GM23248 (cell line): ENCODE results near the gene HORMAD1. TPM values are rescaled to one million over a fixed set of nuclear protein-coding genes. Genes with fewer than 3 reads are reported as not detected.
"Not testable (repeated sequence)": the region's sequence is repeated elsewhere in the genome, so short reads cannot be mapped to it uniquely, and the experiment has no call there.

Experiments used
- DNase-seq: peaks from one replicate; pipeline ENCODE4 v3.0.0-alpha.2; 2015
- H2AFZ ChIP-seq: fragments of 200-600 bp; sonication (generic); 2 replicates; pipeline ENCODE4 v1.6.1; 2016; ENCODE audit warnings: antibody characterized with exemption
- H3F3A ChIP-seq: fragments of 200-600 bp; sonication (generic); 2 replicates; pipeline ENCODE4 v1.6.1; 2016; ENCODE audit warnings: mild to moderate bottlenecking, antibody characterized with exemption, mixed run types; ENCODE audit not compliant: insufficient read depth
- H3K27ac ChIP-seq: fragments of 200-600 bp; sonication (generic); 2 replicates; pipeline ENCODE4 v1.5.1; 2016; ENCODE audit warnings: mild to moderate bottlenecking
- H3K27me3 ChIP-seq: fragments of 200-600 bp; sonication (generic); replicated peaks from 2 replicates; pipeline ENCODE4 v1.6.1; 2016; ENCODE audit warnings: mild to moderate bottlenecking; ENCODE audit not compliant: insufficient read depth
- H3K36me3 ChIP-seq: fragments of 200-600 bp; sonication (generic); 2 replicates; pipeline ENCODE4 v1.6.1; 2016; ENCODE audit warnings: low read depth, mild to moderate bottlenecking
- H3K4me1 ChIP-seq: fragments of 200-600 bp; sonication (generic); 2 replicates; pipeline ENCODE4 v1.6.1; 2016; ENCODE audit warnings: mild to moderate bottlenecking; ENCODE audit not compliant: insufficient read depth
- H3K4me2 ChIP-seq: fragments of 200-600 bp; sonication (generic); one replicate; pipeline ENCODE4 v1.6.1; 2016; ENCODE audit warnings: mild to moderate bottlenecking; ENCODE audit not compliant: unreplicated experiment
- H3K4me3 ChIP-seq: fragments of 200-600 bp; sonication (generic); 2 replicates; pipeline ENCODE4 v1.5.1; 2016; ENCODE audit warnings: mild to moderate bottlenecking
- H3K79me2 ChIP-seq: fragments of 200-600 bp; sonication (generic); 2 replicates; pipeline ENCODE4 v1.6.1; 2016; ENCODE audit warnings: mild to moderate bottlenecking; ENCODE audit not compliant: insufficient read depth
- H3K9ac ChIP-seq: fragments of 200-600 bp; sonication (generic); 2 replicates; pipeline ENCODE4 v1.6.1; 2016; ENCODE audit warnings: mild to moderate bottlenecking
- H3K9me2 ChIP-seq: fragments of 200-600 bp; sonication (generic); 2 replicates; pipeline ENCODE4 v1.6.1; 2016; ENCODE audit warnings: mixed run types, mild to moderate bottlenecking, moderate library complexity; ENCODE audit not compliant: insufficient read depth
- H3K9me3 ChIP-seq: fragments of 200-600 bp; sonication (generic); one replicate; pipeline ENCODE4 v1.6.1; 2017; ENCODE audit warnings: low read depth
- H4K20me1 ChIP-seq: fragments of 200-600 bp; sonication (generic); 2 replicates; pipeline ENCODE4 v1.6.0; 2016; ENCODE audit not compliant: insufficient read depth
- EZH2 ChIP-seq: fragments of 200-600 bp; sonication (generic); IDR thresholded peaks from 2 replicates; pipeline ENCODE4 v1.6.1; 2018; ENCODE audit warnings: antibody characterized with exemption, mild to moderate bottlenecking; ENCODE audit not compliant: insufficient read depth, poor library complexity, severe bottlenecking
- EZH2phosphoT487 ChIP-seq: fragments of 200-600 bp; sonication (generic); IDR thresholded peaks from 2 replicates; pipeline ENCODE4 v1.6.1; 2018; ENCODE audit warnings: antibody characterized with exemption, moderate library complexity, mild to moderate bottlenecking, low read depth; ENCODE audit not compliant: insufficient read depth
- WGBS, 2 experiments: methylation state at CpG; one replicate each; pipeline ENCODE4 v1.1.6; 2015 to 2017; ENCODE audit warnings: low lambda C conversion rate in 2 of 2, low coverage in 1 of 2; ENCODE audit errors: missing lambda C conversion rate in 2 of 2; 5-methylcytosine and 5-hydroxymethylcytosine counted together
- in situ Hi-C: fragments of 300-500 bp; cut with MboI; formaldehyde crosslinking; loops from 2 replicates; pipeline ENCODE4 v1.15.0; 2020
- polyA plus RNA-seq: library from polyadenylated mRNA; unstranded; fragments of >200 nt; fragmentation: Nextera tagmentation; extraction: Ambion mirVana; gene quantifications from 2 replicates; pipeline ENCODE4 v1.2.1, GENCODE V29; 2016
- total RNA-seq: library from RNA; depleted of rRNA; stranded (reverse); fragments of >200 nt; shearing (Covaris generic); gene quantifications from 2 replicates; pipeline ENCODE4 v1.2.3, GENCODE V29; 2014

HORMAD1 gene
- total and polyA plus RNA-seq, 2 experiments from 2014 or later, result not detected

- in situ Hi-C loops, result no loop called here
Measured at GRCh38 chr1:150718225-150718891, 2.3 kb downstream of the HORMAD1 start.

GRCh38 chr1:150709031-150709430 is 11.7 kb downstream of the HORMAD1 start:
- H3F3A ChIP-seq, H4K20me1 ChIP-seq, H3K9me3 ChIP-seq, H3K9me2 ChIP-seq, H3K27me3 ChIP-seq, H3K4me1 ChIP-seq, H3K27ac ChIP-seq, H3K9ac ChIP-seq, H2AFZ ChIP-seq, H3K36me3 ChIP-seq, in situ Hi-C loops, H3K4me3 ChIP-seq, DNase-seq, H3K4me2 ChIP-seq, H3K79me2 ChIP-seq: not testable (repeated sequence)
- WGBS, 2 experiments, result 56 to 78% methylated on average over 1 of the region's 1 CpG

More at GRCh38 chr1:150718225-150718891, 2.3 kb downstream of the HORMAD1 start:
- no peak for DNase-seq
- no peaks in the 10 kb centered on the region for H3K27me3 ChIP-seq
- no peaks in the 10 kb centered on the region for H4K20me1 ChIP-seq
- no peak overlapping the region for H3K4me2 ChIP-seq
- TF ChIP-seq EZH2phosphoT487 (no peak), EZH2 (no peak)
- no peak overlapping the region for H3K4me3 ChIP-seq
- H3K36me3 ChIP-seq, result no peaks in the 10 kb centered on the region
- no peaks in the 10 kb centered on the region for H3K4me1 ChIP-seq
- no peak overlapping the region for H3K27ac ChIP-seq
- H2AFZ ChIP-seq, result no peak overlapping the region
- WGBS, 2 experiments, result 70 to 73% methylated on average over 11 of the region's 11 CpGs
- no peaks in the 10 kb centered on the region for H3K9me2 ChIP-seq
- H3K79me2 ChIP-seq, result no peaks in the 10 kb centered on the region
- no peaks in the 10 kb centered on the region for H3K9me3 ChIP-seq
- no peaks in the 10 kb centered on the region for H3F3A ChIP-seq
- no peak overlapping the region for H3K9ac ChIP-seq

- Histone ChIP-seq H3K79me2 (no peaks in the 10 kb centered on the region), H3K4me3 (no peak overlapping the region), H3K36me3 (no peaks in the 10 kb centered on the region), H3K27ac (no peak overlapping the region), H3F3A (no peaks in the 10 kb centered on the region), H3K27me3 (no peaks in the 10 kb centered on the region), H3K9ac (no peak overlapping the region), H2AFZ (no peak overlapping the region), H3K9me3 (no peaks in the 10 kb centered on the region), H3K4me1 (no peaks in the 10 kb centered on the region), H3K9me2 (no peaks in the 10 kb centered on the region), H3K4me2 (no peak overlapping the region), H4K20me1 (no peaks in the 10 kb centered on the region)
- WGBS, 2 experiments, result 98 to 99% methylated on average over 2 of the region's 2 CpGs
- TF ChIP-seq EZH2, result no peak
- TF ChIP-seq EZH2phosphoT487, result no peak
- no peak for DNase-seq
- in situ Hi-C loops, result no loop called here
Measured at GRCh38 chr1:150708595-150708994, 12.1 kb downstream of the HORMAD1 start.

GRCh38 chr1:150706091-150706490 is 14.6 kb downstream of the HORMAD1 start:
- Histone ChIP-seq H3K27me3 (no peaks in the 10 kb centered on the region), H3F3A (no peaks in the 10 kb centered on the region), H3K9me2 (no peaks in the 10 kb centered on the region), H3K4me3 (no peak overlapping the region), H2AFZ (no peak overlapping the region), H3K9ac (no peak overlapping the region), H3K9me3 (no peaks in the 10 kb centered on the region), H3K27ac (no peak overlapping the region), H4K20me1 (no peaks in the 10 kb centered on the region), H3K79me2 (no peaks in the 10 kb centered on the region), H3K36me3 (no peaks in the 10 kb centered on the region), H3K4me2 (no peak overlapping the region), H3K4me1 (no peaks in the 10 kb centered on the region)
- no peak for DNase-seq
- 78 to 96% methylated on average over 1 of the region's 1 CpG for WGBS, 2 experiments
- in situ Hi-C loops, result no loop called here
- no peak for TF ChIP-seq EZH2
- TF ChIP-seq EZH2phosphoT487, result no peak

GRCh38 chr1:150703427-150703826 is 17.3 kb downstream of the HORMAD1 start:
- no peak overlapping the region for H3K9ac ChIP-seq
- H3K9me2 ChIP-seq, result no peaks in the 10 kb centered on the region
- no peaks in the 10 kb centered on the region for H3F3A ChIP-seq
- no peak overlapping the region for H3K4me2 ChIP-seq
- no peaks in the 10 kb centered on the region for H3K9me3 ChIP-seq
- no peaks in the 10 kb centered on the region for H3K79me2 ChIP-seq
- H4K20me1 ChIP-seq, result no peaks in the 10 kb centered on the region
- H3K27ac ChIP-seq, result no peak overlapping the region
- DNase-seq, result no peak
- H3K4me1 ChIP-seq, result no peaks in the 10 kb centered on the region
- TF ChIP-seq EZH2phosphoT487 (no peak), EZH2 (no peak)
- in situ Hi-C loops, result no loop called here
- no peaks in the 10 kb centered on the region for H3K36me3 ChIP-seq
- H3K4me3 ChIP-seq, result no peak overlapping the region
- H3K27me3 ChIP-seq, result no peaks in the 10 kb centered on the region
- no peak overlapping the region for H2AFZ ChIP-seq
